Mucosa of rectum (tissue), 2 donors: ENCODE results near the gene AMFR.

Source experiments
- H3K27ac ChIP-seq, 2 donors: one replicate each; pipeline ENCODE4 v1.7.0; 2013; ENCODE audit warnings: inconsistent platforms in 2 of 2, low read depth in 2 of 2, low read length in 2 of 2
- H3K27me3 ChIP-seq, 2 donors: one replicate each; pipeline ENCODE4 v1.7.0; 2013; ENCODE audit warnings: low read length in 2 of 2; ENCODE audit not compliant: control insufficient read depth in 2 of 2, insufficient read depth in 2 of 2
- H3K36me3 ChIP-seq, 2 donors: one replicate each; pipeline ENCODE4 v1.7.0; 2013; ENCODE audit warnings: low read length in 2 of 2; ENCODE audit not compliant: control insufficient read depth in 2 of 2, insufficient read depth in 2 of 2
- H3K4me1 ChIP-seq, 2 donors: one replicate each; pipeline ENCODE4 v1.7.0; 2013; ENCODE audit warnings: low read length in 2 of 2, mild to moderate bottlenecking in 1 of 2; ENCODE audit not compliant: control insufficient read depth in 2 of 2, insufficient read depth in 2 of 2
- H3K4me3 ChIP-seq, 2 donors: one replicate each; pipeline ENCODE4 v1.7.0; 2013; ENCODE audit warnings: low read length in 2 of 2
- H3K9ac ChIP-seq, 2 donors: one replicate each; pipeline ENCODE4 v1.7.0; 2013; ENCODE audit warnings: low read length in 2 of 2, low read depth in 1 of 2, mild to moderate bottlenecking in 1 of 2
- H3K9me3 ChIP-seq, 2 donors: one replicate each; pipeline ENCODE4 v1.7.0; 2013; ENCODE audit warnings: low read length in 2 of 2; ENCODE audit not compliant: control insufficient read depth in 2 of 2
- donor health status: healthy.
- donor health status: Normal muscosa, but diverticular disease.

Gene AMFR

GRCh38 chr16:56336071-56336688 is 89.2 kb downstream of the AMFR start:
- no peaks in the 10 kb centered on the region for H3K27me3 ChIP-seq
- no peaks in the 10 kb centered on the region for H3K9me3 ChIP-seq
- H3K4me3 ChIP-seq: no peak overlapping the region
- H3K36me3 ChIP-seq: no peaks in the 10 kb centered on the region
- no peaks in the 10 kb centered on the region for H3K4me1 ChIP-seq
- H3K27ac ChIP-seq: no peak overlapping the region
- no peak overlapping the region for H3K9ac ChIP-seq

DNA sequence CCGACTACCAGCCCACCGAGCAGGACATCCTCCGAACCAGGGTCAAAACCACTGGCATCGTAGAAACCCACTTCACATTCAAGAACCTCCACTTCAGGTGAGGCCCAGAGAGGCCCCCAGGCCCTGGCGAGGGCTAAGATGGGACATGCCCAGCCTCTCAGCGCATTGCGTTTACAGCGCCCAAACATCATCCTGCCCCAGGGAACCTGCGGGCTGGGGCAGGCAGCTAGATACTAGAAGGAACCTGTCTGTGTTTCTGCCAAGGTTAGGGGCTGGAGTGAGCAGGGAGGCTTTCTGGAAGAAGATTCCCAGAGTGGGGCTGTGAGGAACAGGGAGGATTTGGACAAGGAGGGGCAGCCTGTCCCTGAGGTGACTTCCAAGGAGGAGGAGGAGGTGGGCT is 90.6 kb downstream of the AMFR start:
- H3K36me3 ChIP-seq: no peaks in the 10 kb centered on the region
- no peak overlapping the region for H3K9ac ChIP-seq
- no peaks in the 10 kb centered on the region for H3K9me3 ChIP-seq
- no peak overlapping the region for H3K27ac ChIP-seq
- no peaks in the 10 kb centered on the region for H3K4me1 ChIP-seq
- no peak overlapping the region for H3K4me3 ChIP-seq
- no peaks in the 10 kb centered on the region for H3K27me3 ChIP-seq

- H3K9ac ChIP-seq: no peak overlapping the region
- H3K27ac ChIP-seq: no peak overlapping the region
- no peak overlapping the region for H3K4me3 ChIP-seq
- no peaks in the 10 kb centered on the region for H3K4me1 ChIP-seq
- no peaks in the 10 kb centered on the region for H3K9me3 ChIP-seq
- no peaks in the 10 kb centered on the region for H3K27me3 ChIP-seq
- H3K36me3 ChIP-seq: no peaks in the 10 kb centered on the region
Observed at GRCh38 chr16:56332464-56333079, 92.8 kb downstream of the AMFR start.

DNA sequence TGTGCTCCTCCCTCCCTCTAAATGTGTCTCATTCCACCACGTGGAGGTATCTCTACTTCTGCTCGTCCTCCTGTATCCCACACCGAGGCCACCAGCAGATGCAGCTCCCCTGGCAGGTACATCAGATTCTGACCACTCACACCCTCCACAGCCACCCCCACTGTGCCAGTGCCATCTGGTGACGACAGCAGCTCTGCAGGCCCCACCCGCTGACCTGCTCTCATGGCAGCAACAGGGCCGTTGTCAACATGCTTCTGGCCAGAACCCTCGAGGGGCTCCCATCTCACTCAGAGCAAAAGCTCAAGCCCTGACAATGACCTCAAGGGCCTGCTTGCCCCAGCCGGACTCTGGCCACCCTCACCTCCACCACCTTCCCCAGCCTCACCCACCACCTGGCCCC is 93.4 kb downstream of the AMFR start:
- H3K4me3 ChIP-seq: no peak overlapping the region
- no peaks in the 10 kb centered on the region for H3K4me1 ChIP-seq
- no peaks in the 10 kb centered on the region for H3K27me3 ChIP-seq
- no peak overlapping the region for H3K9ac ChIP-seq
- H3K9me3 ChIP-seq: no peaks in the 10 kb centered on the region
- no peaks in the 10 kb centered on the region for H3K36me3 ChIP-seq
- H3K27ac ChIP-seq: no peak overlapping the region

- Histone ChIP-seq H3K9me3 (no peaks in the 10 kb centered on the region), H3K27ac (no peak overlapping the region), H3K9ac (no peak overlapping the region), H3K27me3 (no peaks in the 10 kb centered on the region), H3K4me3 (no peak overlapping the region), H3K36me3 (no peaks in the 10 kb centered on the region), H3K4me1 (no peaks in the 10 kb centered on the region)
Observed at GRCh38 chr16:56331399-56331798, 93.9 kb downstream of the AMFR start.

- no peaks in the 10 kb centered on the region for H3K9me3 ChIP-seq
- H3K4me3 ChIP-seq: no peak overlapping the region
- H3K4me1 ChIP-seq: no peaks in the 10 kb centered on the region
- H3K27me3 ChIP-seq: no peaks in the 10 kb centered on the region
- H3K36me3 ChIP-seq: no peaks in the 10 kb centered on the region
- H3K9ac ChIP-seq: no peak overlapping the region
- no peak overlapping the region for H3K27ac ChIP-seq
Observed at GRCh38 chr16:56330476-56330875, 94.9 kb downstream of the AMFR start.

- Histone ChIP-seq H3K9ac (no peak overlapping the region), H3K4me3 (no peak overlapping the region), H3K9me3 (no peaks in the 10 kb centered on the region)
Observed at GRCh38 chr16:56329887-56330286, 95.5 kb downstream of the AMFR start.

GRCh38 chr16:56328276-56329022 is 96.9 kb downstream of the AMFR start:
- no peaks in the 10 kb centered on the region for H3K36me3 ChIP-seq
- no peak overlapping the region for H3K27ac ChIP-seq
- H3K9me3 ChIP-seq: no peaks in the 10 kb centered on the region
- no peak overlapping the region for H3K4me3 ChIP-seq
- H3K9ac ChIP-seq: no peak overlapping the region
- H3K27me3 ChIP-seq: no peaks in the 10 kb centered on the region
- H3K4me1 ChIP-seq: no peaks in the 10 kb centered on the region

More at GRCh38 chr16:56329887-56330286, 95.5 kb downstream of the AMFR start:
- H3K4me1 ChIP-seq: no peaks in the 10 kb centered on the region
- no peak overlapping the region for H3K27ac ChIP-seq
- H3K27me3 ChIP-seq: no peaks in the 10 kb centered on the region
- H3K36me3 ChIP-seq: no peaks in the 10 kb centered on the region

DNA sequence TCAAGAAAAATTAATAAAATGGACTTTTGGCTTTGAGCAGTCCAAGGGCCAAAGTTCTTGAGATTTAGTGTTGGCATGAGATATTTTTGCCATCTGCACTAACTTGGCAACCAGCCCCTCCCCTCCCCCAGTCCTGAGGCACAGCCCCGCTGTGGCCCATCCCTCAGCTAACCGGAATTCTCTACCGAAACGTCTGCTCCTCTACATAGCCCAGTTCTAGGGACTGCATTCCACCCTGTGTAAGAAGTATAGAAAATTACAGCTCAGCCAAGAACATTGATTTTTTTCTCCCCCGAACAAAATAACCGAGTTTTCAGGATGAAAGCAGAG is 97.5 kb downstream of the AMFR start:
- no peak overlapping the region for H3K27ac ChIP-seq
- H3K4me3 ChIP-seq: no peak overlapping the region
- H3K9ac ChIP-seq: no peak overlapping the region
- no peaks in the 10 kb centered on the region for H3K9me3 ChIP-seq
- no peaks in the 10 kb centered on the region for H3K27me3 ChIP-seq
- no peaks in the 10 kb centered on the region for H3K4me1 ChIP-seq
- no peaks in the 10 kb centered on the region for H3K36me3 ChIP-seq

DNA sequence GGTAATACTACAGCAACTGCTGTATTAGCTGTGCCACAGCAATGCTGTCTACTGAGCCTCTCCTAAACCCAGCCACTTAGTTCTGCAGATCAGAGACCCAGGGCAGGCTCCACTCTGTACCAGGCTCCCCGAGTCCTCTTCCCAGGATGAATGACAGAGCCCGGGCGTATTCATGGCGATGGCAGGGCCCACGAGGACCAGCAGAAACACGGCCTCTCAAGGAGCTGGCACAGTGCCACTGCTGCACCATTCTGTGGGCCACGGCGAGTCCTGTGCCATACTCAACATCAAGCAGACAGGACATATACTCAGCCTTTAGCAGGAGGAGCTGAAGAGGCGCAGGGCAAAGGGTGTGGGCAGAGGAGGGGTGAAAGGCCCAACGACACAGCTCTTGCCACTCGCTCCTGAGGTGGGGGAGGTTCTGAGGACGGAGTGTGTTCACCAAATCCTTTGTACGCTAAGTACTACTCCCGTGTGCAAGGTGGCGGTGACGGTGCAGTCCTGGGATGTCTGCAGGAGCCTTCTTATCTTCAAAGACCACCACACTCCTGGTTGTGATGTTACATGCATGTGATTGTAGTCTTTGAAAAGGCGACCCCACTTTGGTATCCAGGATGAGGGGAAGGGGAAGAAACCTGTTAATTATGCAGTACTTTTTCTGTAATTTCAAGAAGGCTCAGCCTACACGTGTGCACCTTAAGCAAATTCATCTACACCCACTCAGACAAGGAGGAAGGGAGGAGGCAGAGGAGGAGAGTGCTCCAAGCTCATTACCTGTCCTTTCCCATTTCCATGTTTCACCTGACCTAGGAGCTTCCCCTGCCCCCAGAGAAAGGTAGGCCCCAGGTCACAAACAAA is 98.0 kb downstream of the AMFR start:
- no peaks in the 10 kb centered on the region for H3K27me3 ChIP-seq
- H3K27ac ChIP-seq: no peak overlapping the region
- no peak overlapping the region for H3K4me3 ChIP-seq
- no peaks in the 10 kb centered on the region for H3K9me3 ChIP-seq
- H3K9ac ChIP-seq: no peak overlapping the region
- no peaks in the 10 kb centered on the region for H3K36me3 ChIP-seq
- no peaks in the 10 kb centered on the region for H3K4me1 ChIP-seq
